Measurements from ENCODE around the gene ACTMAP.
"Not testable (repeated sequence)": the region's sequence is repeated elsewhere in the genome, so short reads cannot be mapped to it uniquely, and the experiment has no call there.

The ACTMAP gene

DNA sequence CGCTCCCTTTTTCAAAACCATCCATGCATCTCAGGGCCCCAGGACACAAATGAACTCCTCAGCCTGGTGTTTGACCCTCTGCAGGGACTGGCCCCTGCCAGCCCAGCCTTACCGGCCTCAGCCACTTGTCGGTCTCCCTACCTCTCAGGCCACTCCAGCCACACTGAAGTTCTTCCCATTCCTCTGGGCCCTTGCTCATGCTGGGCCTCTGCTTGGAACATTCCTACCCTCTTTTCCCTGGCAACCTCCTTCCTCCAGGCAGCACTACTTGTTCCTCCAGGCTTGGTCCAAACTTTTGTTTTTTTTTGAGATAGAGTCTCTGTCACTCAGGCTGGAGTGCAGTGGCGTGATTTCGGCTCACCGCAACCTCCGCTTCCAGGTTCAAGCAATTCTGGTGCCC, 41.1 kb upstream of the ACTMAP start:
- H3K27me3 ChIP-seq (ENCODE audit: insufficient read depth, poor library complexity, severe bottlenecking), result no peaks in the 10 kb centered on the region
- no peak for DNase-seq (ENCODE audit: low read depth in 1 of 2, low spot score in 1 of 2)

GRCh38 chr19:40786060-40787037, 36.1 kb upstream of the ACTMAP start:
- Histone ChIP-seq H3K4me3 (replicated peaks; ENCODE audit: insufficient read depth, low read length) (no peak overlapping the region), H3K27me3 (ENCODE audit: insufficient read depth, poor library complexity, severe bottlenecking) (no peaks in the 10 kb centered on the region), H3K27ac (replicated peaks) (no peak overlapping the region)
- no peak for DNase-seq (ENCODE audit: low read depth in 1 of 2, low spot score in 1 of 2)
- TF ChIP-seq, protein P1, sequence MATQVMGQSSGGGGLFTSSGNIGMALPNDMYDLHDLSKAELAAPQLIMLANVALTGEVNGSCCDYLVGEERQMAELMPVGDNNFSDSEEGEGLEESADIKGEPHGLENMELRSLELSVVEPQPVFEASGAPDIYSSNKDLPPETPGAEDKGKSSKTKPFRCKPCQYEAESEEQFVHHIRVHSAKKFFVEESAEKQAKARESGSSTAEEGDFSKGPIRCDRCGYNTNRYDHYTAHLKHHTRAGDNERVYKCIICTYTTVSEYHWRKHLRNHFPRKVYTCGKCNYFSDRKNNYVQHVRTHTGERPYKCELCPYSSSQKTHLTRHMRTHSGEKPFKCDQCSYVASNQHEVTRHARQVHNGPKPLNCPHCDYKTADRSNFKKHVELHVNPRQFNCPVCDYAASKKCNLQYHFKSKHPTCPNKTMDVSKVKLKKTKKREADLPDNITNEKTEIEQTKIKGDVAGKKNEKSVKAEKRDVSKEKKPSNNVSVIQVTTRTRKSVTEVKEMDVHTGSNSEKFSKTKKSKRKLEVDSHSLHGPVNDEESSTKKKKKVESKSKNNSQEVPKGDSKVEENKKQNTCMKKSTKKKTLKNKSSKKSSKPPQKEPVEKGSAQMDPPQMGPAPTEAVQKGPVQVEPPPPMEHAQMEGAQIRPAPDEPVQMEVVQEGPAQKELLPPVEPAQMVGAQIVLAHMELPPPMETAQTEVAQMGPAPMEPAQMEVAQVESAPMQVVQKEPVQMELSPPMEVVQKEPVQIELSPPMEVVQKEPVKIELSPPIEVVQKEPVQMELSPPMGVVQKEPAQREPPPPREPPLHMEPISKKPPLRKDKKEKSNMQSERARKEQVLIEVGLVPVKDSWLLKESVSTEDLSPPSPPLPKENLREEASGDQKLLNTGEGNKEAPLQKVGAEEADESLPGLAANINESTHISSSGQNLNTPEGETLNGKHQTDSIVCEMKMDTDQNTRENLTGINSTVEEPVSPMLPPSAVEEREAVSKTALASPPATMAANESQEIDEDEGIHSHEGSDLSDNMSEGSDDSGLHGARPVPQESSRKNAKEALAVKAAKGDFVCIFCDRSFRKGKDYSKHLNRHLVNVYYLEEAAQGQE (IDR thresholded peaks at IDR 0.05; ENCODE audit: insufficient replicate concordance, low read depth), result no peak
- TF ChIP-seq POLR2AphosphoS5 (IDR thresholded peaks at IDR 0.05; ENCODE audit: low read depth) (no peak), CTCF (IDR thresholded peaks at IDR 0.05; ENCODE audit: insufficient read depth, low read length) (no peak), GABPA (IDR thresholded peaks at IDR 0.05; ENCODE audit: low read depth) (no peak), SPI1 (IDR thresholded peaks at IDR 0.05; ENCODE audit: borderline replicate concordance, low read depth) (no peak)

More for the DNA sequence above, 41.1 kb upstream of the ACTMAP start:
- no peak overlapping the region for H3K27ac ChIP-seq (replicated peaks)
- H3K4me3 ChIP-seq (replicated peaks; ENCODE audit: insufficient read depth, low read length), result no peak overlapping the region
- TF ChIP-seq, protein P1 (IDR thresholded peaks at IDR 0.05; ENCODE audit: insufficient replicate concordance, low read depth), result no peak
- TF ChIP-seq POLR2AphosphoS5 (IDR thresholded peaks at IDR 0.05; ENCODE audit: low read depth), result no peak

DNA sequence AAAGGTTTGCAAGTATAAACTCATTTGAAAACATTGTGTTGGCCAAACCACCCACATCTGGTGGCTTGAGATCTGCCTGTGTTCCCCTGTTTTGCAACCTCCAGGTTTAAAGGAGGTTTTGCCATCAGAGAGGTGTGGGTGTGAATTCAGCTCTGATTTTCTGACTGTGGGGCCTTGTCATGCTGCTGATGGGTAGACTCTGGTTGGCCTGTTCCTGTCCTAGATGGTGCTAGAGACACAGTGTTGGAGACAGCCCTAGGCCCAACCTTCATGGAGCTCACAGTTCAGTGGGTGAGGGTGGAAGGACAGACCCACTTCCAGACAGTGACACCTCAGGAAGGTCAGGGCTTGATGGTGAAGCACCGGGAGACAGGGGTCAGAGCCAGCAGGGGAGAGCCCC, 35.2 kb upstream of the ACTMAP start:
- Histone ChIP-seq H3K27ac (replicated peaks) (no peak overlapping the region), H3K27me3 (ENCODE audit: insufficient read depth, poor library complexity, severe bottlenecking) (no peaks in the 10 kb centered on the region), H3K4me3 (replicated peaks; ENCODE audit: insufficient read depth, low read length) (no peak overlapping the region)
- DNase-seq (ENCODE audit: low read depth in 1 of 2, low spot score in 1 of 2), result no peak
- TF ChIP-seq, protein P1 (IDR thresholded peaks at IDR 0.05; ENCODE audit: insufficient replicate concordance, low read depth), result no peak
- TF ChIP-seq SPI1 (IDR thresholded peaks at IDR 0.05; ENCODE audit: borderline replicate concordance, low read depth) (no peak), GABPA (IDR thresholded peaks at IDR 0.05; ENCODE audit: low read depth) (no peak), POLR2AphosphoS5 (IDR thresholded peaks at IDR 0.05; ENCODE audit: low read depth) (no peak)

DNA sequence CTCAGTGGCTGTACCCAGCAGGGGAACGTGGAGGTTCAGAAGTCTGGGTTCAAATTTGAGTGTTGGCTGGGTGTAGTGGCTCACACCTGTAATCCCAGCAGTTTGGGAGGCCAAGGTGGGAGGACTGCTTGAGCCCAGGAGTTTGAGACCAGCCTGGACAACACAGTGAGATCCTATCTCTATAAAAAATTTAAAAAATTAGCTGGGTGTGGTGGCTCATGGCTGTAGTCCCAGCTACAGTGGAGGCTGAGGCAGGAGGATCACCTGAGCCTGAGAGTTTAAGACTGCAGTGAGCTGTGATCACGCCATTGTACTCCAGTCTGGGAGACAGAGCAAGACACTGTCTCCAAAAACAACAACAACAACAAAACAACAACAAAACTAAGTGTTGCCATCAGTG, 33.9 kb upstream of the ACTMAP start:
- not testable (repeated sequence) for H3K27me3 ChIP-seq (ENCODE audit: insufficient read depth, poor library complexity, severe bottlenecking); H3K27ac ChIP-seq (replicated peaks); DNase-seq (ENCODE audit: low read depth in 1 of 2, low spot score in 1 of 2); H3K4me3 ChIP-seq (replicated peaks; ENCODE audit: insufficient read depth, low read length)
